Neural progenitor cell (in vitro differentiated cells): ENCODE results near the gene AP1S1. TPM values are rescaled to one million over a fixed set of nuclear protein-coding genes. Genes with fewer than 3 reads are reported as not detected.
"Not testable (repeated sequence)": the region's sequence is repeated elsewhere in the genome, so short reads cannot be mapped to it uniquely, and the experiment has no call there.

Source experiments
- DNase-seq: peaks from one replicate; pipeline ENCODE4 v3.0.0-alpha.2; 2016; ENCODE audit warnings: low spot score
- H2AFZ ChIP-seq: fragments of 200-600 bp; sonication (generic); replicated peaks from 2 replicates; pipeline ENCODE4 v1.6.1; 2016; ENCODE audit warnings: antibody characterized with exemption
- H3F3A ChIP-seq: fragments of 200-600 bp; sonication (generic); 2 replicates; pipeline ENCODE4 v1.6.1; 2016; ENCODE audit warnings: antibody characterized with exemption, low read depth
- H3K27ac ChIP-seq: fragments of 200-600 bp; sonication (generic); 2 replicates; pipeline ENCODE4 v1.5.1; 2016; ENCODE audit warnings: mild to moderate bottlenecking
- H3K27me3 ChIP-seq: fragments of 200-600 bp; sonication (generic); 2 replicates; pipeline ENCODE4 v1.6.1; 2016; ENCODE audit warnings: mild to moderate bottlenecking, moderate library complexity
- H3K36me3 ChIP-seq: fragments of 200-600 bp; sonication (generic); 2 replicates; pipeline ENCODE4 v1.5.1; 2016
- H3K4me1 ChIP-seq: fragments of 200-600 bp; sonication (generic); 2 replicates; pipeline ENCODE4 v1.6.1; 2016; ENCODE audit warnings: mixed run types
- H3K4me2 ChIP-seq: fragments of 200-600 bp; sonication (generic); 2 replicates; pipeline ENCODE4 v1.6.1; 2016
- H3K4me3 ChIP-seq: fragments of 200-600 bp; sonication (generic); 2 replicates; pipeline ENCODE4 v1.5.1; 2016
- H3K79me2 ChIP-seq: fragments of 200-600 bp; sonication (generic); 2 replicates; pipeline ENCODE4 v1.6.1; 2016; ENCODE audit warnings: low read depth
- H3K9ac ChIP-seq: fragments of 200-600 bp; sonication (generic); 2 replicates; pipeline ENCODE4 v1.6.1; 2016
- H3K9me3 ChIP-seq: fragments of 200-600 bp; sonication (generic); 2 replicates; pipeline ENCODE4 v1.5.1; 2016; ENCODE audit warnings: low read depth
- H4K20me1 ChIP-seq: fragments of 200-600 bp; sonication (generic); 2 replicates; pipeline ENCODE4 v1.6.1; 2016; ENCODE audit warnings: low read depth
- H3K27ac Mint-ChIP-seq: 3 replicates; pipeline ENCODE4 v1.8.0; 2021; ENCODE audit warnings: mixed read lengths
- H3K27me3 Mint-ChIP-seq: 2 replicates; pipeline ENCODE4 v1.8.0; 2022; ENCODE audit warnings: low read depth, mild to moderate bottlenecking, inconsistent platforms, moderate library complexity, mixed read lengths; ENCODE audit not compliant: insufficient read depth
- H3K36me3 Mint-ChIP-seq: 3 replicates; pipeline ENCODE4 v1.8.0; 2021; ENCODE audit warnings: mixed read lengths
- H3K4me1 Mint-ChIP-seq: 3 replicates; pipeline ENCODE4 v1.8.0; 2021; ENCODE audit warnings: mixed read lengths
- H3K4me3 Mint-ChIP-seq: 3 replicates; pipeline ENCODE4 v1.8.0; 2021; ENCODE audit warnings: mild to moderate bottlenecking, moderate library complexity, mixed read lengths
- H3K9me3 Mint-ChIP-seq: 3 replicates; pipeline ENCODE4 v1.8.0; 2020; ENCODE audit warnings: mixed read lengths
- CTCF ChIP-seq: fragments of 200-600 bp; sonication (generic); IDR thresholded peaks from 2 replicates; pipeline ENCODE4 v1.5.1; 2017; ENCODE audit warnings: antibody characterized with exemption, mild to moderate bottlenecking
- EZH2 ChIP-seq: fragments of 200-600 bp; sonication (generic); IDR thresholded peaks from 2 replicates; pipeline ENCODE4 v1.6.1; 2017; ENCODE audit warnings: antibody characterized with exemption, mild to moderate bottlenecking, moderate library complexity
- EZH2phosphoT487 ChIP-seq: fragments of 200-600 bp; sonication (generic); IDR thresholded peaks from 2 replicates; pipeline ENCODE4 v1.6.1; 2017; ENCODE audit warnings: antibody characterized with exemption
- total RNA-seq: library from RNA; depleted of rRNA; stranded (reverse); fragments of >200 nt; gene quantifications from 2 replicates; pipeline ENCODE4 v1.2.3, GENCODE V29; 2015; ENCODE audit warnings: low replicate concordance

Gene AP1S1
- total RNA-seq, 1 donor from 2014 or later = 74.4 TPM

GRCh38 chr7:101118856-101119255, 35.4 kb upstream of the AP1S1 start:
- Histone ChIP-seq H3K27me3 (no peaks in the 10 kb centered on the region), H3K9me3 (no peaks in the 10 kb centered on the region), H3K4me2 (no peak overlapping the region), H3K9ac (no peak overlapping the region), H3K4me3 (no peak overlapping the region), H2AFZ (no peak overlapping the region), H4K20me1 (no peaks in the 10 kb centered on the region), H3K36me3 (no peaks in the 10 kb centered on the region), H3K4me1 (peaks cover 12% of the 10 kb centered on the region), H3K27ac (no peak overlapping the region), H3F3A (peaks cover 5% of the 10 kb centered on the region), H3K79me2 (no peaks in the 10 kb centered on the region)
- no peak for DNase-seq
- H3K4me1 Mint-ChIP-seq = peaks cover 23% of the 10 kb centered on the region
- no peak overlapping the region for H3K4me3 Mint-ChIP-seq
- no peak overlapping the region for H3K27ac Mint-ChIP-seq
- no peaks in the 10 kb centered on the region for H3K9me3 Mint-ChIP-seq
- H3K36me3 Mint-ChIP-seq = no peaks in the 10 kb centered on the region
- TF ChIP-seq CTCF = no peak
- TF ChIP-seq EZH2phosphoT487 = no peak
- TF ChIP-seq EZH2 = no peak
- peaks cover 8% of the 10 kb centered on the region for H3K27me3 Mint-ChIP-seq

- Histone ChIP-seq H3K36me3 (no peaks in the 10 kb centered on the region), H4K20me1 (no peaks in the 10 kb centered on the region), H3K4me1 (peaks cover 12% of the 10 kb centered on the region), H3K27me3 (no peaks in the 10 kb centered on the region), H3F3A (peaks cover 5% of the 10 kb centered on the region), H3K9ac (no peak overlapping the region), H3K79me2 (no peaks in the 10 kb centered on the region), H3K4me3 (no peak overlapping the region), H2AFZ (no peak overlapping the region), H3K9me3 (no peaks in the 10 kb centered on the region), H3K4me2 (no peak overlapping the region), H3K27ac (no peak overlapping the region)
- DNase-seq = no peak
- H3K4me3 Mint-ChIP-seq = no peak overlapping the region
- H3K4me1 Mint-ChIP-seq = peaks cover 28% of the 10 kb centered on the region
- no peak for TF ChIP-seq EZH2phosphoT487
- no peak for TF ChIP-seq CTCF
- peaks cover 10% of the 10 kb centered on the region for H3K27me3 Mint-ChIP-seq
- no peak overlapping the region for H3K27ac Mint-ChIP-seq
- H3K36me3 Mint-ChIP-seq = no peaks in the 10 kb centered on the region
- peaks cover 1% of the 10 kb centered on the region for H3K9me3 Mint-ChIP-seq
Measured at GRCh38 chr7:101119876-101120275, 34.4 kb upstream of the AP1S1 start.

GRCh38 chr7:101120315-101120714, 34.0 kb upstream of the AP1S1 start:
- Histone ChIP-seq H3K36me3 (no peaks in the 10 kb centered on the region), H3K79me2 (no peaks in the 10 kb centered on the region), H3K27ac (no peak overlapping the region), H3K9me3 (no peaks in the 10 kb centered on the region), H3F3A (peaks cover 5% of the 10 kb centered on the region), H3K4me3 (no peak overlapping the region), H3K27me3 (no peaks in the 10 kb centered on the region), H3K4me2 (no peak overlapping the region), H4K20me1 (no peaks in the 10 kb centered on the region), H3K9ac (no peak overlapping the region), H3K4me1 (peaks cover 12% of the 10 kb centered on the region), H2AFZ (no peak overlapping the region)
- Mint-ChIP-seq H3K27me3 (peaks cover 14% of the 10 kb centered on the region), H3K4me1 (peaks cover 31% of the 10 kb centered on the region), H3K4me3 (no peak overlapping the region), H3K9me3 (peaks cover 4% of the 10 kb centered on the region), H3K27ac (no peak overlapping the region), H3K36me3 (no peaks in the 10 kb centered on the region)
- no peak for TF ChIP-seq EZH2
- TF ChIP-seq CTCF = no peak
- TF ChIP-seq EZH2phosphoT487 = no peak
- DNase-seq = no peak

GRCh38 chr7:101121631-101121990, 32.7 kb upstream of the AP1S1 start:
- H3K79me2 ChIP-seq, H3K27ac Mint-ChIP-seq, H3K9me3 Mint-ChIP-seq, H3K36me3 Mint-ChIP-seq, H3F3A ChIP-seq, H3K9me3 ChIP-seq, H3K27me3 ChIP-seq, H3K27ac ChIP-seq, DNase-seq, H3K4me3 Mint-ChIP-seq, H3K36me3 ChIP-seq, H3K9ac ChIP-seq, H3K4me3 ChIP-seq, H4K20me1 ChIP-seq: not testable (repeated sequence)
- peaks cover 15% of the 10 kb centered on the region for H3K4me1 ChIP-seq
- H2AFZ ChIP-seq = peak overlapping the region; percentile 100
- H3K27me3 Mint-ChIP-seq = peaks cover 20% of the 10 kb centered on the region
- peaks cover 42% of the 10 kb centered on the region for H3K4me1 Mint-ChIP-seq
- H3K4me2 ChIP-seq = peak overlapping the region; percentile 10
